ENCODE measurements around the gene PODXL2. TPM values are rescaled to one million over a fixed set of nuclear protein-coding genes. Genes with fewer than 3 reads are reported as not detected.

Gene PODXL2
- total RNA-seq, 1 experiment from 2014 or later: 5.7 TPM

- Histone ChIP-seq H3K9ac (ENCODE audit: low read length) (no peak overlapping the region), H3K27me3 (ENCODE audit: insufficient read depth, low read length) (no peaks in the 10 kb centered on the region), H3K36me3 (ENCODE audit: control insufficient read depth in 1 of 2, insufficient read depth in 2 of 2, low read length in 2 of 2) (no peaks in the 10 kb centered on the region), H3K27ac (ENCODE audit: low read depth, low read length) (no peak overlapping the region), H2AFZ (ENCODE audit: low read depth, low read length, poor library complexity, severe bottlenecking) (no peak overlapping the region), H3K4me3 (replicated peaks in 1 of 2; ENCODE audit: low read depth in 1 of 2, low read length in 2 of 2) (no peak overlapping the region), H3K4me2 (ENCODE audit: low read length) (no peak overlapping the region), H3K9me2 (ENCODE audit: insufficient read depth) (no peaks in the 10 kb centered on the region), H3K4me1 (ENCODE audit: control insufficient read depth in 1 of 2, insufficient read depth in 2 of 2, low read length in 2 of 2) (peaks cover 3 to 5% of the 10 kb centered on the region in 2 experiments), H3K79me2 (ENCODE audit: insufficient read depth, low read length) (no peaks in the 10 kb centered on the region), H3K9me3 (ENCODE audit: control insufficient read depth in 1 of 2, insufficient read depth in 1 of 2, low read depth in 1 of 2, low read length in 2 of 2) (no peaks in the 10 kb centered on the region), H4K20me1 (ENCODE audit: insufficient read depth) (no peaks in the 10 kb centered on the region)
- CTCF ChIA-PET: no interaction called here
- POLR2A ChIA-PET: no interaction called here
- no peak for DNase-seq (ENCODE audit: low read depth, low spot score)
- ATAC-seq: no peak
- intact Hi-C loops (cut with micrococcal nuclease): no loop called here
- TF ChIP-seq SIN3A (IDR thresholded peaks at IDR 0.05; ENCODE audit: low read depth) (no peak), MAX (IDR thresholded peaks at IDR 0.05) (no peak), TCF7L2 (IDR thresholded peaks at IDR 0.05; ENCODE audit: borderline replicate concordance, extremely low read depth, insufficient read depth, insufficient read length) (no peak), ZFX (IDR thresholded peaks at IDR 0.05) (no peak; the same call in 1 of the 2 replicates), SRF (IDR thresholded peaks at IDR 0.05; ENCODE audit: low read depth) (no peak), ELF1 (IDR thresholded peaks at IDR 0.05; ENCODE audit: borderline replicate concordance, low read depth) (no peak), POLR2AphosphoS5 (IDR thresholded peaks at IDR 0.05; ENCODE audit: low read depth, low read length) (no peak), EGR1 (IDR thresholded peaks at IDR 0.05; ENCODE audit: low read depth) (no peak)
- no TSS peak for BruUV-seq (replicated peaks)
- RAD21 ChIA-PET (ENCODE audit: low non-redundant PET in 1 of 2, low total read pairs in 2 of 2, uncharacterized antibody in 2 of 2, unreplicated experiment in 2 of 2): no interaction called here
These were observed 31.8 kb downstream of the PODXL2 start for GRCh38 chr3:127660621-127661251.

- ChIA-PET POLR2A (no interaction called here), RAD21 (ENCODE audit: low non-redundant PET in 1 of 2, low total read pairs in 2 of 2, uncharacterized antibody in 2 of 2, unreplicated experiment in 2 of 2) (interaction anchor here in 1 of 2 experiments (0.8 kb wide), 1 partner anchor 23 kb away, joined by 3 read pairs; no protein-coding TSS in a partner anchor), CTCF (no interaction called here)
- DNase-seq (ENCODE audit: low read depth, low spot score): no peak
- no peak overlapping the region for H3K9ac ChIP-seq (ENCODE audit: low read length)
- H3K4me2 ChIP-seq (ENCODE audit: low read length): no peak overlapping the region
- H2AFZ ChIP-seq (ENCODE audit: low read depth, low read length, poor library complexity, severe bottlenecking): no peak overlapping the region
- ATAC-seq: no peak
- H4K20me1 ChIP-seq (ENCODE audit: insufficient read depth): no peaks in the 10 kb centered on the region
- no peaks in the 10 kb centered on the region for H3K27me3 ChIP-seq (ENCODE audit: insufficient read depth, low read length)
- no peaks in the 10 kb centered on the region for H3K9me2 ChIP-seq (ENCODE audit: insufficient read depth)
- no peaks in the 10 kb centered on the region for H3K4me1 ChIP-seq (ENCODE audit: control insufficient read depth in 1 of 2, insufficient read depth in 2 of 2, low read length in 2 of 2)
- H3K36me3 ChIP-seq (ENCODE audit: control insufficient read depth in 1 of 2, insufficient read depth in 2 of 2, low read length in 2 of 2): no peaks in the 10 kb centered on the region
- H3K9me3 ChIP-seq (ENCODE audit: control insufficient read depth in 1 of 2, insufficient read depth in 1 of 2, low read depth in 1 of 2, low read length in 2 of 2): no peaks in the 10 kb centered on the region
- no peaks in the 10 kb centered on the region for H3K79me2 ChIP-seq (ENCODE audit: insufficient read depth, low read length)
- intact Hi-C loops (cut with micrococcal nuclease): no loop called here
- no TSS peak for BruUV-seq (replicated peaks)
- no peak for TF ChIP-seq ZFX (IDR thresholded peaks at IDR 0.05)
- no peak for TF ChIP-seq SRF (IDR thresholded peaks at IDR 0.05; ENCODE audit: low read depth)
- TF ChIP-seq, protein P1, sequence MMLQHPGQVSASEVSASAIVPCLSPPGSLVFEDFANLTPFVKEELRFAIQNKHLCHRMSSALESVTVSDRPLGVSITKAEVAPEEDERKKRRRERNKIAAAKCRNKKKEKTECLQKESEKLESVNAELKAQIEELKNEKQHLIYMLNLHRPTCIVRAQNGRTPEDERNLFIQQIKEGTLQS (IDR thresholded peaks at IDR 0.05): no peak
- no peak for TF ChIP-seq EGR1 (IDR thresholded peaks at IDR 0.05; ENCODE audit: low read depth)
- no peak for TF ChIP-seq SP1 (IDR thresholded peaks at IDR 0.05; ENCODE audit: low read depth)
- no peak for TF ChIP-seq YY1 (IDR thresholded peaks at IDR 0.05; ENCODE audit: extremely low read depth, insufficient replicate concordance, low read depth, low read length)
- TF ChIP-seq FOSL1 (IDR thresholded peaks at IDR 0.05; ENCODE audit: low read depth): no peak
- no peak overlapping the region for H3K4me3 ChIP-seq (replicated peaks in 1 of 2; ENCODE audit: low read depth in 1 of 2, low read length in 2 of 2)
- no peak overlapping the region for H3K27ac ChIP-seq (ENCODE audit: low read depth, low read length)
These were observed 32.6 kb downstream of the PODXL2 start for GRCh38 chr3:127661600-127661999.
